Activated CD4-positive, alpha-beta memory T cell treated with anti-CD3 and anti-CD28 coated beads, Interleukin-2, amount 10 ng/mL, durations not matched to agents 7 days and 5 days (primary cell): ENCODE measurements around the gene ANKRD28. TPM values are rescaled to one million over a fixed set of nuclear protein-coding genes. Genes with fewer than 3 reads are reported as not detected.

Experiments used
- CTCF ChIA-PET: fragments of 350-600 bp; sonication (Branson Sonifier 250); formaldehyde crosslinking; loops from one replicate; lab custom pipeline; 2021; ENCODE audit warnings: antibody characterized with exemption, inconsistent platforms; lab: Charles Lee
- POLR2A ChIA-PET: fragments of 350-600 bp; sonication (Branson Sonifier 250); formaldehyde crosslinking; loops from one replicate; lab custom pipeline; 2021; ENCODE audit warnings: antibody characterized with exemption; lab: Charles Lee
- DNase-seq: peaks from one replicate; pipeline ENCODE4 v3.0.0-alpha.2; 2020
- H3K27ac Mint-ChIP-seq: one replicate; pipeline ENCODE4 v1.8.0; 2021; ENCODE audit warnings: mild to moderate bottlenecking, mixed read lengths
- H3K27me3 Mint-ChIP-seq: one replicate; pipeline ENCODE4 v1.8.0; 2021; ENCODE audit warnings: mixed read lengths
- H3K36me3 Mint-ChIP-seq: one replicate; pipeline ENCODE4 v1.8.0; 2021; ENCODE audit warnings: low read depth, mixed read lengths
- H3K4me1 Mint-ChIP-seq: one replicate; pipeline ENCODE4 v1.8.0; 2021; ENCODE audit warnings: mixed read lengths
- H3K4me3 Mint-ChIP-seq: one replicate; pipeline ENCODE4 v1.8.0; 2021; ENCODE audit warnings: mild to moderate bottlenecking, mixed read lengths
- H3K9me3 Mint-ChIP-seq: one replicate; pipeline ENCODE4 v1.8.0; 2021; ENCODE audit warnings: mixed read lengths
- total RNA-seq, 2 experiments: library from RNA; stranded (reverse); gene quantifications; one replicate each; pipeline ENCODE4 v1.2.3, GENCODE V29; 2021

The ANKRD28 gene
- total RNA-seq, 2 experiments from 2014 or later = 56.5 to 56.6 TPM

DNA sequence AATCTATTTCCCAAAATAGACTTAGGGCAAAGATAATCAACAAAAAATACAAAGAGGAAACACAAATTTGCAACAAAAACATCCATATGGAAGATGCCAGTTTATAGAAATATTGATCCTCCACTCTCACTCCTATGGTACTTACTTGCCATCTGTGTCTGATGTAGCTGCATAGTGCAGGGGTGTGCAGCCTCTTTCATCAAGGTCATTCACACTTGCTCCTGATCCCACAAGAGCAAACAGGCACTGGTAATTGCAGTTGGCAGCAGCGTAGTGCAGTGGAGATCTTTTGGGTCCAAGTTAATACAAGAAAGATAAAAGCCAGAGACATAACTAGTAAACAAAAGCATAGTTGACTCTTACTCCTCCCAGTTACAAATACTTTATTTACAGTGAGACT, 90.0 kb downstream of the ANKRD28 start:
- POLR2A ChIA-PET = no interaction called here
- Mint-ChIP-seq H3K4me3 (no peak overlapping the region), H3K27ac (no peak overlapping the region), H3K4me1 (no peaks in the 10 kb centered on the region), H3K27me3 (no peaks in the 10 kb centered on the region), H3K36me3 (peaks cover 61% of the 10 kb centered on the region), H3K9me3 (no peaks in the 10 kb centered on the region)
- CTCF ChIA-PET = no interaction called here
- no peak for DNase-seq

DNA sequence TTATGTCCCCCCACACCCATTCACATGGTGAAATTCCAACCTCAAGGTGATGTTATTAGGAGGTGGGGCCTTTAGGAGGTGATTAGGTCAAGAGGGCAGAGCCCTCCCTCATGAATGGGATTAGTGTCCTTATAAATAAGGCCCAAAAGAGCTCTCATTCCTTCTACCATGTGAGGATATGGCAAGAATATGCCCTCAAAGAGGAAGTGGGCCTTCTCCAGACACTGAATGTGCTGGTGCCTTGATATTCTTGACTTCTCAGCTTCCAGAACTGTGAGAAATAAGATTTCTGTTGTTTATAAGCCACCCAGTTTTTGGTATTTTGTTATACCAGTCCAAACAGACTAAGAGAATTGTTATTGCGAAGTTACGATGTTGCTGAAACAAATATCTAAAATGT, 94.4 kb downstream of the ANKRD28 start:
- ChIA-PET CTCF (no interaction called here), POLR2A (interaction anchor here (0.6 kb wide), 1 partner anchor 94 kb away, joined by 3 read pairs; the partner anchor contains the start of gene ANKRD28)
- H3K4me3 Mint-ChIP-seq = no peak overlapping the region
- no peaks in the 10 kb centered on the region for H3K27me3 Mint-ChIP-seq
- H3K4me1 Mint-ChIP-seq = no peaks in the 10 kb centered on the region
- no peak for DNase-seq
- no peaks in the 10 kb centered on the region for H3K9me3 Mint-ChIP-seq
- H3K27ac Mint-ChIP-seq = no peak overlapping the region
- peaks cover 57% of the 10 kb centered on the region for H3K36me3 Mint-ChIP-seq

DNA sequence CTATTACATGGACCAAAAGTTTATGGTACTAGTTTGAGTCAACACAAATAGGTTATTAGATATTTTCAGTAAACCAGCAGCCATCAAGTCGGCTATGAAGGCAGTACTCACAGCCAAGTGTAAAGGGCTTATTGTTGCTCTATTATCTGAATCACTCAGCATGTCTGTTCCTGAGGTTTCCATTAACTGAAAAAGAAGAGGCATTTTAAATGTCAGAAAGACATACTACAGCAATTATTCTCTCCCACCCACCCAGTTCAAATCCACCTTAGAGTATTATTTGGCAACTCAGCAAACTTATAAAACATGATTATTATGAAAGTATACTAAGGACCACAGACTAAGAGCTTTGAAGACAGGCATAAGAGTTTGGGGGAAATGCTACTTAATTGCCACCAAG, 103.2 kb downstream of the ANKRD28 start:
- DNase-seq = no peak
- peaks cover 5% of the 10 kb centered on the region for H3K4me1 Mint-ChIP-seq
- peaks cover 40% of the 10 kb centered on the region for H3K36me3 Mint-ChIP-seq
- no peaks in the 10 kb centered on the region for H3K27me3 Mint-ChIP-seq
- H3K4me3 Mint-ChIP-seq = no peak overlapping the region
- H3K9me3 Mint-ChIP-seq = no peaks in the 10 kb centered on the region
- POLR2A ChIA-PET = no interaction called here
- no peak overlapping the region for H3K27ac Mint-ChIP-seq
- CTCF ChIA-PET = no interaction called here

DNA sequence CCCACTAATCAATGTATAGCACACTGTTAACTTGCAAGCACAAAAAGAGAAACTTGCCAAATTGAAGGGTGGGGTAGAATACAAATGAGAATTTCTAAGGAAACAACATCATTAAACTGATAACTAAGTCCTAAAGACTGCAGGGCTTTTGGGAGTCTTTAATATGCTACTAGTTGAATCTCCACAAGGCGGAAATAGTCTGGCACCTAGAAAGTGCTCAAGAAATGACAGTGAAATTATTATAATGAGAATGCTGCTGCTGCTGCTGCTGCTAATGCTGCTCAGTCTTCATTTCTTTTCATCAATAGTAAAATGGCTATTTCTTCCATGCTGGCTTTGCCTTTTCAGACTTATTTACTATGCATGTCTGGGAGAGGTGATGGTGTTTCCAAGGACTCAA, 104.4 kb downstream of the ANKRD28 start:
- Mint-ChIP-seq H3K36me3 (peaks cover 40% of the 10 kb centered on the region), H3K27ac (no peak overlapping the region), H3K9me3 (no peaks in the 10 kb centered on the region), H3K4me3 (no peak overlapping the region), H3K4me1 (peaks cover 5% of the 10 kb centered on the region), H3K27me3 (no peaks in the 10 kb centered on the region)
- DNase-seq = no peak
- CTCF ChIA-PET = no interaction called here
- POLR2A ChIA-PET = no interaction called here

DNA sequence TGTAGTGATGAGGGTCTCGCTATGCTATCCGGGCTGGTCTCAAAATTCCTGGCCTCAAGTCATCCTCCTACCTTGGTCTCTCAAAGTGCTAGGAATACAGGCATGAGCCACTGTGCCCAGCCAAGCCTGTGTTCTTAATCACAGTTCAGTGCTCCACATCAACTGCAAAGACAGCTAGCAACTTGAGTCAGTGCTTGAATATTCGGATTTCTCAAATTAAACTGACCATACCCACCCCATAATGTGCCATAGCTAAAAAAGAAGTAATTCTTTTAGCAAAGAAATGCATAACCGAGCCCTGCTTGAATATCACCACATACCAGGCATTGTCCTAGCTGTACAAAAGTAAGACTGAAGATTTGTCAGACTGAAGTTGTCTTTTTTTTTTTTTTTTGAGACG, 107.0 kb downstream of the ANKRD28 start:
- H3K27ac Mint-ChIP-seq = no peak overlapping the region
- no peaks in the 10 kb centered on the region for H3K9me3 Mint-ChIP-seq
- no peak for DNase-seq
- H3K4me1 Mint-ChIP-seq = peaks cover 18% of the 10 kb centered on the region
- H3K4me3 Mint-ChIP-seq = no peak overlapping the region
- ChIA-PET POLR2A (no interaction called here), CTCF (interaction anchor here (0.6 to 1.1 kb wide), 2 partner anchors 64 to 464 kb away, joined by 4 to 5 read pairs; no protein-coding TSS in a partner anchor)
- H3K36me3 Mint-ChIP-seq = peaks cover 38% of the 10 kb centered on the region
- H3K27me3 Mint-ChIP-seq = no peaks in the 10 kb centered on the region

DNA sequence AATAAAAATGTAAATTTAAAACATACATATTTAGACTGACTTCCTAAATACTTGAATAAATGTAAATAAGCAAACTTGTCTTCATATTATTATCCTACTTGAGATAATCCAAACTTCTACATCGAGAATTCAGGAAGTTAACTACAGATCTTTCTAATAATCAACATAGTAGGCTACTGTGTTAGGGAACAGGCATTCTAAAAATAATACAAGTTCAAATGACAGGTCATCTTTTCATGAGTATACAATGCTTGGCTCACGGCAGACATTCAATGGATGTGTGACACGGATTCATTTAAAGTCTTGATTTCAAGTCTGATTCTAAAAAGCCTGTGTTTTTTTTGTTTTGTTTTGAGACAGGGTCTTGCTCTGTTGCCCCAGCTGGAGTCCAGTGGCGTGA, 107.5 kb downstream of the ANKRD28 start:
- Mint-ChIP-seq H3K9me3 (no peaks in the 10 kb centered on the region), H3K4me1 (peaks cover 22% of the 10 kb centered on the region), H3K27ac (no peak overlapping the region), H3K27me3 (no peaks in the 10 kb centered on the region), H3K36me3 (peaks cover 38% of the 10 kb centered on the region), H3K4me3 (no peak overlapping the region)
- POLR2A ChIA-PET = no interaction called here
- CTCF ChIA-PET = no interaction called here
- no peak for DNase-seq

DNA sequence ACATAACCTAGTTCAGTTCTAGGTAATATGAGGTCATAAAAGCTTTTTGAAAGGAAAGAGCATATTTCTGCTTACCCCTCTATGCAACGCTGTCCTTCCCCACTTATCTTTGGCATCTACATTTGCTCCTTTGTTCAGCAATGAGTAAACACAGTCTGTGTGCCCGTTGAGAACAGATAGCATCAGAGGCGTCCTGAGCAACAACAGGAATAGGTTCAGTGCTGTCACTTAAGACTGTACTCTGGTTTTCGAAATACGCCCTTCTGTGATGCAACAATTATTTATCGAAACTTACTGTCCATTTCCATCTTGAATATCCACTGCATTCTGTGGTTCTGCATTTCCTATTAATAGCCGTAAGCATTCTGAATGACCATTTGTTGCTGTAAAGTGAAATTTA, 111.9 kb downstream of the ANKRD28 start:
- POLR2A ChIA-PET = no interaction called here
- no peaks in the 10 kb centered on the region for H3K27me3 Mint-ChIP-seq
- CTCF ChIA-PET = no interaction called here
- DNase-seq = peak; percentile 21
- peaks cover 28% of the 10 kb centered on the region for H3K4me1 Mint-ChIP-seq
- peak overlapping the region; percentile 36 for H3K27ac Mint-ChIP-seq
- H3K4me3 Mint-ChIP-seq = no peak overlapping the region
- no peaks in the 10 kb centered on the region for H3K9me3 Mint-ChIP-seq
- H3K36me3 Mint-ChIP-seq = peaks cover 48% of the 10 kb centered on the region

DNA sequence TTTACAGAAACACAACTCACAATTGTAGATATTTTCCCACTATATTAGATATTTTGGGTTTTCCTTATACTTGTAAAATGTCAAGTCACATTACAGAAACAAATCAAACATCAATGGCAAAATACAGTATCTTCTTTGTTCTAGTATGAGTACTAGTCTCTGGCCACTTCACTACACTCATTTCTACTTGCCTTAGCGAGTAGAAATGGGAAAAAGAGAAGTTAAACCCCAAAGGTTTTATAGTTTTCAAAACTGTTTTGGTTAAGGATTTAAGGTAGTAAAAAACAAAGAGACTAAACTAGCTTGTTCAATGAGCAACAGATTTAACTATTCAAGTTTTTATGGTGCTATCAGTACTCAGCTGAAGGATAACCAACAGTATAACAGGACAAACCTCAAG, 114.5 kb downstream of the ANKRD28 start:
- CTCF ChIA-PET = interaction anchor here (1.0 to 1.1 kb wide), 2 partner anchors 13 to 129 kb away, joined by 3 to 4 read pairs; no protein-coding TSS in a partner anchor
- H3K27me3 Mint-ChIP-seq = no peaks in the 10 kb centered on the region
- no peak for DNase-seq
- H3K4me3 Mint-ChIP-seq = no peak overlapping the region
- no peak overlapping the region for H3K27ac Mint-ChIP-seq
- H3K4me1 Mint-ChIP-seq = peaks cover 28% of the 10 kb centered on the region
- H3K36me3 Mint-ChIP-seq = peaks cover 46% of the 10 kb centered on the region
- POLR2A ChIA-PET = no interaction called here
- H3K9me3 Mint-ChIP-seq = no peaks in the 10 kb centered on the region

DNA sequence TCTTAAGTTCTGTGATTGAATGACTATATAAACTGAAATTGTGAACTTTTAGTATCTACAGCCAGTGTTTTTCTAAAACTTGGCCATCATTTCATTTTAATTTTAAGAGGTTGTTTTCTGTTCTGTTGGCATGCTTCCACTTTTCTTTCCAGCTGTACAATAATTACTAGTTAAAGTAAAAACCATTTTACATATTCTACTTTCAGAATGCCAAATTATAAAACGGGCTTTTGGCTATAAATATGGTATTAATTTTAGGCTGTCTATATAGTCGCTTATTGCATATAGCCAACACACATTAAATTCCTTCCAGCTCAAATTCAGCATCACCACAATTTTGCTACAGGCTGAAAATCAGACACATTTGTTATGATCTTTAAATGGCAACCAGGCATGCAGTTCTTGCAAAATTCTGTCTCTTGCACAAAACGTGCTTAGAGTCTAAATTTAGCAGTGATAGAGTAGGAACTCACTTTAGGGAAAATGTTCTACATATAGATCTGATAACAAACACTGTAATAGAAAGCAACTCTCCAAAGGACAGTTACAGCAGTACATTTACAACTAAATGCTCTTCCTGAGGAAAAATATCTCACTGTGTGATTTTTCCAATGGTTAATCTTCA, 115.1 kb downstream of the ANKRD28 start:
- Mint-ChIP-seq H3K9me3 (no peaks in the 10 kb centered on the region), H3K4me3 (no peak overlapping the region)

DNA sequence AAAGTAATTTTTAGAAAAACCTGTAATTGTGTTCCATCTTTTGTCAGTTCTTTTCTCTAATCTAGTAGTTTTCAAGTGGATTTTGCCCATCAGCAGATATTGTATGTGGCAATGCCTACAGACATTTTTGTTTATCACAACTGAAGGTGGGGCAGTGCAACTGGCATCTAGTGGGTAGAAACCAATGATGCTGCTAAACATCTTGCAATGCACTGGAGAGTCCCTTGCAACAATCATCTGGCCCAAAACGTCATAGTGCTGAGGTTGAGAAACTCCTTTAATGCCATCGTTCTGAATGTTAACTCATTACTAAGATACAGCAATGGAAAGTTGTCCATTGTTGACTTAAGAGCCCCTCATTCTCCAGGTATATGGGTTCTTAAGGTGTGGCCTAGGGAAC, 116.1 kb downstream of the ANKRD28 start:
- Mint-ChIP-seq H3K27ac (no peak overlapping the region), H3K36me3 (peaks cover 55% of the 10 kb centered on the region), H3K4me3 (no peak overlapping the region), H3K27me3 (no peaks in the 10 kb centered on the region), H3K4me1 (peaks cover 28% of the 10 kb centered on the region), H3K9me3 (no peaks in the 10 kb centered on the region)
- POLR2A ChIA-PET = no interaction called here
- no peak for DNase-seq
- CTCF ChIA-PET = no interaction called here

More for the DNA sequence above, 115.1 kb downstream of the ANKRD28 start:
- Mint-ChIP-seq H3K4me1 (peaks cover 25% of the 10 kb centered on the region), H3K36me3 (peaks cover 49% of the 10 kb centered on the region), H3K27me3 (no peaks in the 10 kb centered on the region), H3K27ac (no peak overlapping the region)
- ChIA-PET CTCF (interaction anchor here (0.6 to 1.1 kb wide), 2 partner anchors 12 to 300 kb away, joined by 3 to 4 read pairs; no protein-coding TSS in a partner anchor), POLR2A (no interaction called here)
- DNase-seq = no peak

DNA sequence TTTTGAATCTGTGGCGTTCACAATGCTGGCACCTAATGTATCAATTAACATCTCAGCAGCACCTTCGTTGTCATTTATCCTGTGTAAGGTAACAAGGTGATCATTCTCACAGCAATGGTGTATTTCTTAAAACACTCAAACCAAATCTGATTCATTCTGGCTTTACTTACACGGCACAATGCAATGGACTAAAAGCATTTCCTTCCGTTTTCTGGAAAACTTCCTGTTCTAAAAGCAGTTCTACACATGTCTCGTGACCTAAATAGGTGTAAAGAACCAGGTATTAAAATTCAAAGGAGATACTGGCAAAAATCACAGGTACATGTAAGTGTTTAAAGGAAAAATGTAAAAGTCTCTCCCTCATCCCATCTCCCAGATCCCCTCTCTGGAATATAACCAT, 118.5 kb downstream of the ANKRD28 start:
- CTCF ChIA-PET = no interaction called here
- peaks cover 15% of the 10 kb centered on the region for H3K4me1 Mint-ChIP-seq
- no peak overlapping the region for H3K4me3 Mint-ChIP-seq
- no peaks in the 10 kb centered on the region for H3K9me3 Mint-ChIP-seq
- peaks cover 34% of the 10 kb centered on the region for H3K36me3 Mint-ChIP-seq
- H3K27me3 Mint-ChIP-seq = no peaks in the 10 kb centered on the region
- POLR2A ChIA-PET = no interaction called here
- no peak overlapping the region for H3K27ac Mint-ChIP-seq
- no peak for DNase-seq

DNA sequence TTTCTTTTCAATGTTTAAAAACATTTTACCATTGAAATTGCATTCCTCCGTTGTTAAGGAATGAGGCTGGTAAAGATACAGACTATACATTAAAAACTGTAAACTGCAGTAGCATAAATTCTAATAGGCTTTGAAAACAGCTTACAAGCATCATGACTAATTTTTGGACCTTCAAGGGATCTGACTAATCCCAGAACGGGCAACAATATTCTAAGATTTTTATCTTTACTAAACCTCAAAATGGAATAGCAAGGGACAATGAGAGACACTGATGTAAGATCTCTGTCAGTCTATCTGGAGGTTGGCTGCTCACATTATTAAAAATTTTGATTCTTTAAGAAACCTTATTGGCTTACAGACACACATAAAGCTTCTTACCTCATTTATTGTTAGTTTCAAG, 121.5 kb downstream of the ANKRD28 start:
- no peak overlapping the region for H3K27ac Mint-ChIP-seq
- H3K9me3 Mint-ChIP-seq = no peaks in the 10 kb centered on the region
- H3K4me1 Mint-ChIP-seq = peaks cover 6% of the 10 kb centered on the region
- no peak for DNase-seq
- ChIA-PET CTCF (no interaction called here), POLR2A (no interaction called here)
- H3K27me3 Mint-ChIP-seq = no peaks in the 10 kb centered on the region
- peaks cover 23% of the 10 kb centered on the region for H3K36me3 Mint-ChIP-seq
- H3K4me3 Mint-ChIP-seq = no peak overlapping the region

DNA sequence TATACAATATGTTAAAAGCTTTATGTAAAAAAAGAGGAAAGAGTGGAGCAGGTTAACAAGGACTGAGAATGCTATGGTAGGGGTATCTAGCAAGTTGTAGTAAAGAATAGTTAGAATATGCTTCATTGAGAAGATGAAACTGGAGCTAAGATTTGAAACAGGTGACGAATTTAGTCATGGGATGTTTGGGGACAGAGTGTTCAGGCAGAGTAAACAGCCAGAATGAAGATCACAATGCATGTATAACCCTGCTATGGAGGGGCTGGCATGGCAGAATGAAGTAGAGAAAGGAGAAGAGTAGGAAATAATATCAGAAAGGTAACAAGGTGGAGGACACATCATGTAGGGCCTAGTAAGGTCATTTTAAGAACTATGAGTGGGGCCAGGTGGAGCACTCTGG, 124.2 kb downstream of the ANKRD28 start:
- no peaks in the 10 kb centered on the region for H3K27me3 Mint-ChIP-seq
- H3K4me3 Mint-ChIP-seq = no peak overlapping the region
- POLR2A ChIA-PET = no interaction called here
- peaks cover 33% of the 10 kb centered on the region for H3K36me3 Mint-ChIP-seq
- CTCF ChIA-PET = interaction anchor here (0.8 kb wide), 1 partner anchor 14 kb away, joined by 4 read pairs; no protein-coding TSS in a partner anchor
- H3K9me3 Mint-ChIP-seq = no peaks in the 10 kb centered on the region
- DNase-seq = no peak
- H3K4me1 Mint-ChIP-seq = peaks cover 6% of the 10 kb centered on the region
- H3K27ac Mint-ChIP-seq = no peak overlapping the region

DNA sequence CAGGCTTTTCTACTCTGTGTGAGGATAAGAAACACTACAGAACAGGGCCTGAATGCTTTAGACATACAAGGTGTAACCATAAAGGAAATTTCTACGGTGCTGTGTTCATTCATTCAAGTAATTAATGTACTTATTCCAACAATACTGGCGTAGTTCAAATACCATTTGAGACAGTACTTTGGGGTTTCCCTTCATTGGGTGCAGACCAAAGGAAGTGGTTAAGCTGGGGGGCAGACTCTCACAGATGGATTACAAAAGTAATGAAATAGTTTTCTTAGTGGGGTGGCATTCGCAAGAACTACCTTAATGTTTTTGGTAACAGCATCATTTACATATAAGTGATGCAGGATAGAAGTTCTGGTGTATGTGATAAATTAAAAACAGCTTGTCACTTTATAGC, 130.3 kb downstream of the ANKRD28 start:
- POLR2A ChIA-PET = interaction anchor here (0.7 to 1.2 kb wide), 5 partner anchors 17 to 130 kb away, joined by 3 to 4 read pairs (median 3); partner anchors contain the start of gene ANKRD28
- Mint-ChIP-seq H3K9me3 (peaks cover 14% of the 10 kb centered on the region), H3K36me3 (peaks cover 64% of the 10 kb centered on the region), H3K4me1 (peaks cover 17% of the 10 kb centered on the region), H3K27me3 (no peaks in the 10 kb centered on the region), H3K4me3 (no peak overlapping the region), H3K27ac (peak overlapping the region; percentile 40)
- CTCF ChIA-PET = interaction anchor here (0.8 to 2.7 kb wide), 4 partner anchors 17 to 76 kb away, joined by 3 to 8 read pairs (median 3); no protein-coding TSS in a partner anchor
- peak; percentile 62 for DNase-seq
